ENCODE results near the gene LRMDA. TPM values are rescaled to one million over a fixed set of nuclear protein-coding genes. Genes with fewer than 3 reads are reported as not detected.
"Not testable (repeated sequence)": the region's sequence is repeated elsewhere in the genome, so short reads cannot be mapped to it uniquely, and the experiment has no call there.

The LRMDA gene
- total RNA-seq, 1 donor from 2014 or later = 29.9 TPM

DNA sequence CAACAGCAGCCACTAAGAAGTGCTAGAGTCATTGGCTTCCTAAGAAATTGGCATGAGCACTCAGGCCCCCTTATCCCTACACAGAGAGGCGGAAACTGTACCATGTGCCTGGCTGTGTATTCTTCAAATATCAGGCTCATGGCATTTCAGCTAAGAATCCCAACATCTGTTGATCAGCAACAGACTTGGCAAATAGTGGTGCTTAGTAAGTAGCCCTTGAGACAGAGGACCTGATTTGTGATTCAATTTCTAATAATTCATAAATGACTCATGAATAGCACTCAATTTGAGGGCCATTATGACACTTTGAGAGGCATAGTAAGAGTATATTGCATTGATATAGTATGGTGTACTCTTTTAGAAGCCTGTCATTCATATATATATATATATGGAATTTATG lies 309.1 kb downstream of the LRMDA start:
- Histone ChIP-seq H3K27ac (no peak overlapping the region), H3K9me3 (no peaks in the 10 kb centered on the region), H3K27me3 (ENCODE audit: low read depth) (no peaks in the 10 kb centered on the region), H3K4me3 (no peak overlapping the region), H3K36me3 (no peaks in the 10 kb centered on the region), H3K4me1 (no peaks in the 10 kb centered on the region)
- intact Hi-C loops (cut with DNase I) = no loop called here
- TF ChIP-seq, protein P1, sequence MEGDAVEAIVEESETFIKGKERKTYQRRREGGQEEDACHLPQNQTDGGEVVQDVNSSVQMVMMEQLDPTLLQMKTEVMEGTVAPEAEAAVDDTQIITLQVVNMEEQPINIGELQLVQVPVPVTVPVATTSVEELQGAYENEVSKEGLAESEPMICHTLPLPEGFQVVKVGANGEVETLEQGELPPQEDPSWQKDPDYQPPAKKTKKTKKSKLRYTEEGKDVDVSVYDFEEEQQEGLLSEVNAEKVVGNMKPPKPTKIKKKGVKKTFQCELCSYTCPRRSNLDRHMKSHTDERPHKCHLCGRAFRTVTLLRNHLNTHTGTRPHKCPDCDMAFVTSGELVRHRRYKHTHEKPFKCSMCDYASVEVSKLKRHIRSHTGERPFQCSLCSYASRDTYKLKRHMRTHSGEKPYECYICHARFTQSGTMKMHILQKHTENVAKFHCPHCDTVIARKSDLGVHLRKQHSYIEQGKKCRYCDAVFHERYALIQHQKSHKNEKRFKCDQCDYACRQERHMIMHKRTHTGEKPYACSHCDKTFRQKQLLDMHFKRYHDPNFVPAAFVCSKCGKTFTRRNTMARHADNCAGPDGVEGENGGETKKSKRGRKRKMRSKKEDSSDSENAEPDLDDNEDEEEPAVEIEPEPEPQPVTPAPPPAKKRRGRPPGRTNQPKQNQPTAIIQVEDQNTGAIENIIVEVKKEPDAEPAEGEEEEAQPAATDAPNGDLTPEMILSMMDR (IDR thresholded peaks at IDR 0.05) = no peak
- ATAC-seq = no peak
- DNase-seq = no peak

DNA sequence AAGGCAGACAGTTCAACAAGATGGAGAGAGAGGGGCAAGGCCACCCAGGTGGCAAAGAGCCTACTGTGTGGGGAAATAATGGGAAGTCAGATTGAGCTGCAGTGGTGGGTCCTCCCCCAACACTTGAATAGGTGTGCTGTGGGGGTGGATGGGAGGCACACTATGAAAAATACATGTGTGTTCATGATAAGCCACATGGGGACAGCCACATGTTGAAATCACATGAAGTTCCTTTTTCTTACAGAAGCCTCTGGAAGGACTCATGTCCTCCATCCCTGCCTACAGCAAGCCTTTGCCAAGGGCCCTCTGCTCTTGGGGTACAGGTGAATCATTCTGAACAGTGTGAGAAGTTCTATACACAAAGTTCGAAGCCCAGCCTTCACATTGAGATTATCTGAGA lies 310.9 kb downstream of the LRMDA start:
- no peak overlapping the region for H3K4me3 ChIP-seq
- H3K4me1 ChIP-seq = no peaks in the 10 kb centered on the region
- intact Hi-C loops (cut with DNase I) = no loop called here
- no peaks in the 10 kb centered on the region for H3K9me3 ChIP-seq
- no peaks in the 10 kb centered on the region for H3K27me3 ChIP-seq (ENCODE audit: low read depth)
- H3K36me3 ChIP-seq = no peaks in the 10 kb centered on the region
- no peak for DNase-seq
- no peak overlapping the region for H3K27ac ChIP-seq
- ATAC-seq = no peak
- TF ChIP-seq, protein P1 (IDR thresholded peaks at IDR 0.05) = no peak

DNA sequence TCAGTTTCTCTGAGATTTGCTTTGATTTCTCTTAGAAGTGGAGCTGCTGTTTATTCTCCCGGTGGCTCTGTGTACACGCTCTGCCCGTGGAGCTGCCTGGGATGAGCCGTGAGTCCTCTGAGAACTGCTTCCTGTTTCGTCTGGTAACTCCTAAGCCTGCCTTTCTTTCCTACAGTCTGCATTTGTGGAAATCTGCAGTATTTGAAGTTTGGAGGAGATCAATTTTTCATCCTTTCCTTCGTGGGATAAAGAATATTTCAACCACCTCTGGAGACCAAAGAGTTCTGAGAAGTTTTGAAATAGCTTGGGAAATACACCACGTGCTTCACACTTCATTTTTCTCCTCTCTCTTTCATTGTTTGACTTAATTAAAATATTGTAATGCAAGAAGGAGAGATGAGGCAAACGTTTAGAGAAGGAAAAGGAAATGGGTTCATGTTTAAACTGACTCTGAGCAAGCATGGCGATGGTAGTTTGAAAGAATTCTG lies 311.9 kb downstream of the LRMDA start:
- Histone ChIP-seq H3K36me3 (no peaks in the 10 kb centered on the region), H3K27me3 (ENCODE audit: low read depth) (no peaks in the 10 kb centered on the region), H3K27ac (no peak overlapping the region), H3K4me1 (no peaks in the 10 kb centered on the region), H3K4me3 (no peak overlapping the region), H3K9me3 (no peaks in the 10 kb centered on the region)
- TF ChIP-seq, protein P1 (IDR thresholded peaks at IDR 0.05) = no peak
- DNase-seq = no peak
- ATAC-seq = no peak
- intact Hi-C loops (cut with DNase I) = no loop called here

DNA sequence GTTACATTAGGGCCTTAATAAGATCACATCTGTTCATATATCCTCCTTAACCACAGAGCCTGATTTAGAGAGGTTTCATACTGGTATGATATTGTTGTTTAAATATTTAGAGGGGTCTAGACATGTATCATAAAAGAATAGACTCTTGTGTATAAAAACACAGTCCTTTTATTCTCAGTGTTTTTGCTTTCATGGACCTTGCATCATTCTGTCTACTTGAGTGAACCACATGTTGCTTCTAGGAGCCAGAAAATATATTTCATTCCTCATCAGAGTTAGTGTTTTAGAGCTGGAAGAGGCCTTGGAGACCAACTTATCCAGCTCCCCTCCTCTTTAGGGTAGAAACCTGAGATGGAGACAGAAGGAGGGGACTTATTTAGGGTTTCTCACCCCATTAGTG lies 312.8 kb downstream of the LRMDA start:
- H3K9me3 ChIP-seq = no peaks in the 10 kb centered on the region
- no peaks in the 10 kb centered on the region for H3K4me1 ChIP-seq
- TF ChIP-seq, protein P1 (IDR thresholded peaks at IDR 0.05) = no peak
- DNase-seq (no peak), ATAC-seq (no peak)
- intact Hi-C loops (cut with DNase I) = no loop called here
- no peak overlapping the region for H3K4me3 ChIP-seq
- no peak overlapping the region for H3K27ac ChIP-seq
- H3K27me3 ChIP-seq (ENCODE audit: low read depth) = no peaks in the 10 kb centered on the region
- H3K36me3 ChIP-seq = no peaks in the 10 kb centered on the region

DNA sequence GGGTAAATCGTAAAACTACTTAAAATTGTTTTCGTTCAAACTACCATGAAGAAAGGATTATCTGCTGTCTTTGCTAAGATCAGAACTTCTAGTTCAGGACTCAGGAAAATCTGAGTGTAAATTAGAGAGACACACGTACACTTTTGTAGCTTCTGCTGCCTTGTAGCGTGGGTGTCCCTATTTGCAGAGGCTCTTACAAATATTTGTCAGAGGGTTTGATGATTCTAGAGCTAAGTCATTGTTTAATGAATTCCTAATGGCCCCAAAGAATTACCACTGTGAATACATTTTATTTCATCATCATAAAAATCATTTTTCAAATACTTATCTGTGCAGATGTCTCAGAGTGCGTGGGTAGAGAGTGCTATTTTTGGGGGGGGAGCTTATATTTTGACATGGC lies 314.9 kb downstream of the LRMDA start:
- no peak overlapping the region for H3K27ac ChIP-seq
- H3K4me1 ChIP-seq = no peaks in the 10 kb centered on the region
- intact Hi-C loops (cut with DNase I) = no loop called here
- no peaks in the 10 kb centered on the region for H3K9me3 ChIP-seq
- TF ChIP-seq, protein P1 (IDR thresholded peaks at IDR 0.05) = no peak
- no peak overlapping the region for H3K4me3 ChIP-seq
- DNase-seq = no peak
- ATAC-seq = no peak
- no peaks in the 10 kb centered on the region for H3K36me3 ChIP-seq
- H3K27me3 ChIP-seq (ENCODE audit: low read depth) = no peaks in the 10 kb centered on the region

DNA sequence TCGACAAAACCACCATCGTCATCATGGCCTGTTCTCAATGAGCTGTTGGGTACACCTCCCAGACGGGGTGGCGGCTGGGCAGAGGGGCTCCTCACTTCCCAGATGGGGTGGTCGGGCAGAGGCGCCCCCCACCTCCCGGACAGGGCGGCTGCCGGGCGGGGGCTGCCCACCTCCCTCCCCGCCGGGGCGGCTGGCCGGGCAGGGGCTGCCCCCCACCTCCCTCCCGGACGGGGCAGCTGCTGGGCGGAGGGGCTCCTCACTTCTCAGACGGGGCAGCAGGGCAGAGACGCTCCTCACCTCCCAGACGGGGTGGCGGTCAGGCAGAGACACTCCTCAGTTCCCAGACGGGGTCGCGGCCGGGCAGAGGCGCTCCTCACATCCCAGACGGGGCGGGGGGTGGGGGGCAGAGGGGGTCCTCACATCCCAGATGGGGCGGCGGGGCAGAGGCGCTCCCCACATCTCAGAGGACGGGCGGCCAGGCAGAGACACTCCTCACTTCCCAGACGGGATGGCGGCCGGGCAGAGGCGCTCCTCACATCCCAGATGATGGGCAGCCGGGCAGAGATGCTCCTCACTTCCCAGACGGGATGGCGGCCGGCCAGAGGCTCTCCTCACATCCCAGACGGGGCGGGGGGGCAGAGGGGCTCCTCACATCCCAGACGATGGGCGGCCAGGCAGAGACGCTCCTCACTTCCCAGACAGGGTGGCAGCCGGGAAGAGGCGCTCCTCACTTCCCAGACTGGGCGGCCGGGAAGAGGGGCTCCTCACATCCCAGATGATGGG lies 318.9 kb downstream of the LRMDA start:
- H3K27me3 ChIP-seq (ENCODE audit: low read depth); H3K4me1 ChIP-seq; H3K27ac ChIP-seq; ATAC-seq; intact Hi-C loops (cut with DNase I); H3K4me3 ChIP-seq; H3K36me3 ChIP-seq; H3K9me3 ChIP-seq; DNase-seq: not testable (repeated sequence)
